Fibroblast of peridontal ligament (primary cell): Measurements from ENCODE around the gene SOCS1.

Source experiments
- DNase-seq: peaks from one replicate; pipeline ENCODE4 v3.0.0-alpha.2; 2010; ENCODE audit errors: extremely low read depth

Gene SOCS1

GRCh38 chr16:11260596-11260966, 4.6 kb upstream of the SOCS1 start:
- DNase-seq, result no peak

- DNase-seq, result no peak
Measured at GRCh38 chr16:11259655-11260595, 3.9 kb upstream of the SOCS1 start.

- DNase-seq, result peak; percentile 24
Measured at GRCh38 chr16:11258553-11259492, 2.8 kb upstream of the SOCS1 start.

- peak; percentile 81 for DNase-seq
Measured at GRCh38 chr16:11257131-11257938, 1.3 kb upstream of the SOCS1 start.

- peak; percentile 49 for DNase-seq
Measured at GRCh38 chr16:11256661-11257130, 692 bp upstream of the SOCS1 start.

- peak; percentile 27 for DNase-seq
Measured at GRCh38 chr16:11254913-11255736, 879 bp downstream of the SOCS1 start.

- DNase-seq, result no peak
Measured at GRCh38 chr16:11253995-11254912, 1.8 kb downstream of the SOCS1 start.

- DNase-seq, result peak; percentile 21
Measured at GRCh38 chr16:11253009-11253994, 2.7 kb downstream of the SOCS1 start.

GRCh38 chr16:11252482-11252931, 3.5 kb downstream of the SOCS1 start:
- no peak for DNase-seq

- DNase-seq, result peak; percentile 71
Measured at GRCh38 chr16:11251525-11252481, 4.2 kb downstream of the SOCS1 start.

GRCh38 chr16:11250786-11251524, 5.0 kb downstream of the SOCS1 start:
- no peak for DNase-seq

- DNase-seq, result no peak
Measured at GRCh38 chr16:11250091-11250785, 5.8 kb downstream of the SOCS1 start.

- DNase-seq, result no peak
Measured at GRCh38 chr16:11249233-11250061, 6.6 kb downstream of the SOCS1 start.

GRCh38 chr16:11248133-11248532, 7.9 kb downstream of the SOCS1 start:
- DNase-seq, result no peak

- no peak for DNase-seq
Measured at GRCh38 chr16:11245988-11246387, 10.0 kb downstream of the SOCS1 start.
